Liver (tissue), 9 donors: ENCODE data around the gene MLLT10. TPM values are rescaled to one million over a fixed set of nuclear protein-coding genes. Genes with fewer than 3 reads are reported as not detected.

Experiments used
- DNase-seq: peaks from one replicate; pipeline ENCODE4 v3.0.0-alpha.2; 2017; ENCODE audit warnings: low spot score
- H3K27ac ChIP-seq, 2 donors: one replicate each; pipeline ENCODE4 v1.7.0; 2013; ENCODE audit warnings: inconsistent platforms in 2 of 2, low read length in 2 of 2, control low read depth in 1 of 2, low read depth in 1 of 2, mild to moderate bottlenecking in 1 of 2
- H3K27me3 ChIP-seq, 4 donors: one replicate each; pipeline versions ENCODE4 v1.6.1 to v1.7.0; 2013; ENCODE audit warnings: low read length in 3 of 4, inconsistent platforms in 1 of 4, mild to moderate bottlenecking in 1 of 4, moderate library complexity in 1 of 4; ENCODE audit not compliant: control insufficient read depth in 4 of 4, insufficient read depth in 4 of 4
- H3K36me3 ChIP-seq, 4 donors: one replicate each; pipeline versions ENCODE4 v1.6.1 to v1.7.0; 2013; ENCODE audit warnings: low read length in 3 of 4, mild to moderate bottlenecking in 3 of 4, low read depth in 1 of 4, moderate library complexity in 1 of 4; ENCODE audit not compliant: control insufficient read depth in 4 of 4, insufficient read depth in 3 of 4
- H3K4me1 ChIP-seq, 4 donors: one replicate each; pipeline versions ENCODE4 v1.6.1 to v1.7.0; 2013; ENCODE audit warnings: low read length in 3 of 4, mild to moderate bottlenecking in 3 of 4, moderate library complexity in 1 of 4; ENCODE audit not compliant: control insufficient read depth in 4 of 4, insufficient read depth in 4 of 4
- H3K4me3 ChIP-seq, 3 donors: one replicate each; pipeline versions ENCODE4 v1.6.1 to v1.7.0; 2013; ENCODE audit warnings: low read length in 3 of 3, control low read depth in 1 of 3, low read depth in 1 of 3, mild to moderate bottlenecking in 1 of 3
- H3K9ac ChIP-seq, 2 donors: one replicate each; pipeline ENCODE4 v1.7.0; 2013; ENCODE audit warnings: low read length in 2 of 2, mild to moderate bottlenecking in 2 of 2, moderate library complexity in 2 of 2, control low read depth in 1 of 2, low read depth in 1 of 2
- H3K9me3 ChIP-seq, 4 donors: one replicate each; pipeline versions ENCODE4 v1.6.1 to v1.7.0; 2013; ENCODE audit warnings: low read length in 3 of 4; ENCODE audit not compliant: control insufficient read depth in 4 of 4
- EGR1 ChIP-seq, 2 donors: IDR thresholded peaks; 2 replicates each; pipeline ENCODE4 v1.6.1; 2016 to 2018; ENCODE audit warnings: antibody characterized with exemption in 2 of 2, low read depth in 2 of 2
- FOXA1 ChIP-seq: IDR thresholded peaks from 2 replicates; pipeline ENCODE4 v1.6.1; 2016; ENCODE audit warnings: antibody characterized with exemption
- FOXA2 ChIP-seq: IDR thresholded peaks from 2 replicates; pipeline ENCODE4 v1.6.1; 2016; ENCODE audit warnings: antibody characterized with exemption
- GABPA ChIP-seq, 2 donors: IDR thresholded peaks in 1 of 2; conservative IDR thresholded peaks in 1 of 2; 2 replicates each; pipeline ENCODE4 v1.6.1; 2016; ENCODE audit warnings: antibody characterized with exemption in 2 of 2, mild to moderate bottlenecking in 1 of 2, moderate library complexity in 1 of 2
- HNF4A ChIP-seq, 2 donors: conservative IDR thresholded peaks; 2 replicates each; pipeline ENCODE4 v1.6.1; 2016; ENCODE audit warnings: antibody characterized with exemption in 2 of 2, mild to moderate bottlenecking in 2 of 2
- HNF4G ChIP-seq: IDR thresholded peaks from 2 replicates; pipeline ENCODE4 v1.6.1; 2016; ENCODE audit warnings: antibody characterized with exemption
- JUND ChIP-seq, 2 donors: IDR thresholded peaks; 2 replicates each; pipeline ENCODE4 v1.6.1; 2016; ENCODE audit warnings: antibody characterized with exemption in 2 of 2
- NR2F2 ChIP-seq: IDR thresholded peaks from 2 replicates; pipeline ENCODE4 v1.6.1; 2016; ENCODE audit warnings: antibody characterized with exemption
- RAD21 ChIP-seq, 2 donors: IDR thresholded peaks; 2 replicates each; pipeline ENCODE4 v1.6.1; 2016; ENCODE audit warnings: antibody characterized with exemption in 2 of 2, mild to moderate bottlenecking in 2 of 2
- RXRA ChIP-seq, 2 donors: IDR thresholded peaks; 2 replicates each; pipeline ENCODE4 v1.6.1; 2017 to 2018; ENCODE audit warnings: antibody characterized with exemption in 2 of 2, mild to moderate bottlenecking in 1 of 2
- SP1 ChIP-seq: IDR thresholded peaks from 2 replicates; pipeline ENCODE4 v1.6.1; 2018; ENCODE audit warnings: antibody characterized with exemption, mild to moderate bottlenecking
- TAF1 ChIP-seq: conservative IDR thresholded peaks from 2 replicates; pipeline ENCODE4 v1.6.1; 2016; ENCODE audit warnings: antibody characterized with exemption, mild to moderate bottlenecking
- YY1 ChIP-seq: IDR thresholded peaks from 2 replicates; pipeline ENCODE4 v1.6.1; 2016; ENCODE audit warnings: antibody characterized with exemption, mild to moderate bottlenecking
- WGBS: extraction: QIAGEN DNeasy Blood & Tissue Kit; methylation state at CpG from one replicate; pipeline ENCODE4 v1.1.7; 2013; 5-methylcytosine and 5-hydroxymethylcytosine counted together
- polyA plus RNA-seq, 2 donors: library from polyadenylated mRNA; stranded (reverse) in 1 of 2; unstranded in 1 of 2; fragments of 200-250 nt in 1 of 2; fragments of >200 nt in 1 of 2; fragmentation: Nextera tagmentation in 1 of 2; extraction: Ambion mirVana in 1 of 2; gene quantifications; one replicate each; pipeline versions ENCODE4 v1.2.1 to v1.2.3, GENCODE V29; 2013 to 2015
- total RNA-seq, 2 donors: library from RNA; depleted of rRNA; stranded (reverse); fragments of >200 nt; gene quantifications; one replicate each; pipeline ENCODE4 v1.2.3, GENCODE V29; 2014
- TF ChIP-seq, protein P1 (sequence below): IDR thresholded peaks from 2 replicates; pipeline ENCODE4 v1.6.1; 2016; ENCODE audit warnings: antibody characterized with exemption
- TF ChIP-seq, protein P2 (sequence below): fragments of 150-350 bp; IDR thresholded peaks from 2 replicates; pipeline ENCODE4 v1.5.1; 2017; ENCODE audit warnings: improper control_type of control experiment, low read depth, low read length; ENCODE audit not compliant: missing input control
- TF ChIP-seq, protein P3 (sequence below): IDR thresholded peaks from 2 replicates; pipeline ENCODE4 v1.6.1; 2016; ENCODE audit warnings: antibody characterized with exemption, mild to moderate bottlenecking
- TF ChIP-seq, protein P4 (sequence below): IDR thresholded peaks from 2 replicates; pipeline ENCODE4 v1.6.1; 2016; ENCODE audit warnings: antibody characterized with exemption
- TF ChIP-seq, protein P5 (sequence below): IDR thresholded peaks from 2 replicates; pipeline ENCODE4 v1.6.1; 2016; ENCODE audit warnings: antibody characterized with exemption
- donor health status: healthy.
- donor health status: healthy.
- donor health status: healthy.
- donor health status: healthy.
- donor health status: healthy.

The MLLT10 gene
- total and polyA plus RNA-seq, 4 donors = 11.9 to 47.4 (median 22.6) TPM

DNA sequence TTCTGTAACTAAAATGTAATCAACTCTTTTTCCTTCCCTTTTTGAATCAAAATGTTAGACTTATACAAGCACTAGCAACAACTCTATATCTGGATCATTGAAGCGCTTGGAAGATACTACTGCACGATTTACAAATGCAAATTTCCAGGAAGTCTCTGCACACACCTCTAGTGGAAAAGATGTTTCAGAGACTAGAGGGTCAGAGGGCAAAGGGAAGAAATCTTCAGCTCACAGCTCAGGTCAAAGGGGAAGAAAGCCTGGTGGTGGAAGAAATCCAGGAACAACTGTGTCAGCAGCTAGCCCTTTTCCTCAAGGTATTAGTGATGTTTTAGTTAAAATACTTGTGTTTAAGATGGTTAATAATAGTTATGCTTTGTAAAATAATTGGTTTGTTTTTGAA is 136.4 kb downstream of the MLLT10 start:
- TF ChIP-seq, protein P1, sequence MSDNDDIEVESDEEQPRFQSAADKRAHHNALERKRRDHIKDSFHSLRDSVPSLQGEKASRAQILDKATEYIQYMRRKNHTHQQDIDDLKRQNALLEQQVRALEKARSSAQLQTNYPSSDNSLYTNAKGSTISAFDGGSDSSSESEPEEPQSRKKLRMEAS = no peak
- TF ChIP-seq TAF1 (no peak), SP1 (no peak), YY1 (no peak), RXRA (IDR thresholded peaks at IDR 0.05) (no peak), FOXA2 (no peak), HNF4A (conservative IDR thresholded peaks at IDR 0.05) (no peak)
- TF ChIP-seq, protein P2, sequence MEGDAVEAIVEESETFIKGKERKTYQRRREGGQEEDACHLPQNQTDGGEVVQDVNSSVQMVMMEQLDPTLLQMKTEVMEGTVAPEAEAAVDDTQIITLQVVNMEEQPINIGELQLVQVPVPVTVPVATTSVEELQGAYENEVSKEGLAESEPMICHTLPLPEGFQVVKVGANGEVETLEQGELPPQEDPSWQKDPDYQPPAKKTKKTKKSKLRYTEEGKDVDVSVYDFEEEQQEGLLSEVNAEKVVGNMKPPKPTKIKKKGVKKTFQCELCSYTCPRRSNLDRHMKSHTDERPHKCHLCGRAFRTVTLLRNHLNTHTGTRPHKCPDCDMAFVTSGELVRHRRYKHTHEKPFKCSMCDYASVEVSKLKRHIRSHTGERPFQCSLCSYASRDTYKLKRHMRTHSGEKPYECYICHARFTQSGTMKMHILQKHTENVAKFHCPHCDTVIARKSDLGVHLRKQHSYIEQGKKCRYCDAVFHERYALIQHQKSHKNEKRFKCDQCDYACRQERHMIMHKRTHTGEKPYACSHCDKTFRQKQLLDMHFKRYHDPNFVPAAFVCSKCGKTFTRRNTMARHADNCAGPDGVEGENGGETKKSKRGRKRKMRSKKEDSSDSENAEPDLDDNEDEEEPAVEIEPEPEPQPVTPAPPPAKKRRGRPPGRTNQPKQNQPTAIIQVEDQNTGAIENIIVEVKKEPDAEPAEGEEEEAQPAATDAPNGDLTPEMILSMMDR = no peak
- TF ChIP-seq, protein P3, sequence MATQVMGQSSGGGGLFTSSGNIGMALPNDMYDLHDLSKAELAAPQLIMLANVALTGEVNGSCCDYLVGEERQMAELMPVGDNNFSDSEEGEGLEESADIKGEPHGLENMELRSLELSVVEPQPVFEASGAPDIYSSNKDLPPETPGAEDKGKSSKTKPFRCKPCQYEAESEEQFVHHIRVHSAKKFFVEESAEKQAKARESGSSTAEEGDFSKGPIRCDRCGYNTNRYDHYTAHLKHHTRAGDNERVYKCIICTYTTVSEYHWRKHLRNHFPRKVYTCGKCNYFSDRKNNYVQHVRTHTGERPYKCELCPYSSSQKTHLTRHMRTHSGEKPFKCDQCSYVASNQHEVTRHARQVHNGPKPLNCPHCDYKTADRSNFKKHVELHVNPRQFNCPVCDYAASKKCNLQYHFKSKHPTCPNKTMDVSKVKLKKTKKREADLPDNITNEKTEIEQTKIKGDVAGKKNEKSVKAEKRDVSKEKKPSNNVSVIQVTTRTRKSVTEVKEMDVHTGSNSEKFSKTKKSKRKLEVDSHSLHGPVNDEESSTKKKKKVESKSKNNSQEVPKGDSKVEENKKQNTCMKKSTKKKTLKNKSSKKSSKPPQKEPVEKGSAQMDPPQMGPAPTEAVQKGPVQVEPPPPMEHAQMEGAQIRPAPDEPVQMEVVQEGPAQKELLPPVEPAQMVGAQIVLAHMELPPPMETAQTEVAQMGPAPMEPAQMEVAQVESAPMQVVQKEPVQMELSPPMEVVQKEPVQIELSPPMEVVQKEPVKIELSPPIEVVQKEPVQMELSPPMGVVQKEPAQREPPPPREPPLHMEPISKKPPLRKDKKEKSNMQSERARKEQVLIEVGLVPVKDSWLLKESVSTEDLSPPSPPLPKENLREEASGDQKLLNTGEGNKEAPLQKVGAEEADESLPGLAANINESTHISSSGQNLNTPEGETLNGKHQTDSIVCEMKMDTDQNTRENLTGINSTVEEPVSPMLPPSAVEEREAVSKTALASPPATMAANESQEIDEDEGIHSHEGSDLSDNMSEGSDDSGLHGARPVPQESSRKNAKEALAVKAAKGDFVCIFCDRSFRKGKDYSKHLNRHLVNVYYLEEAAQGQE = no peak
- Histone ChIP-seq H3K27ac (no peak overlapping the region), H3K9ac (no peak overlapping the region), H3K9me3 (no peaks in the 10 kb centered on the region), H3K27me3 (no peaks in the 10 kb centered on the region), H3K4me3 (no peak overlapping the region), H3K4me1 (peaks cover 0 to 5% (median 2%) of the 10 kb centered on the region in 4 donors), H3K36me3 (peaks cover 0 to 5% (median under 1%) of the 10 kb centered on the region in 4 donors)
- DNase-seq = no peak
- WGBS = 75% methylated on average over 2 of the region's 2 CpGs

DNA sequence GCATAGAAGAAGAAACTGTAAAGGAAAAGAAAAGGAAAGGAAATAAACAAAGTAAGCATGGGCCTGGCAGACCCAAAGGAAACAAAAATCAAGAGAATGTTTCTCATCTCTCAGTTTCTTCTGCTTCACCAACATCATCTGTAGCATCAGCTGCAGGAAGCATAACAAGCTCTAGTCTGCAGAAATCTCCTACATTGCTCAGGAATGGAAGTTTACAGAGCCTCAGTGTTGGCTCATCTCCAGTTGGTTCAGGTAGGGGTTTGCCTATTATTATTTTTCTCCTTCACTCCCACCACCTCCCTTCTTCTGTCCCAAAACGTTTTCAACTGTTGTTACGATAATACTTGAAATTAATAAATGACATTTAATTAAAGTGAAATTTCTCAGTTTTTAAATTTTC is 139.6 kb downstream of the MLLT10 start:
- H3K27me3 ChIP-seq = no peaks in the 10 kb centered on the region
- TF ChIP-seq EGR1 (IDR thresholded peaks at IDR 0.05; ENCODE audit: low read depth in 2 of 2) (no peak), HNF4G (no peak), HNF4A (conservative IDR thresholded peaks at IDR 0.05) (no peak), YY1 (no peak), FOXA2 (no peak), FOXA1 (no peak), RXRA (IDR thresholded peaks at IDR 0.05) (no peak), RAD21 (IDR thresholded peaks at IDR 0.05) (no peak), SP1 (no peak), TAF1 (no peak), GABPA (IDR thresholded peaks at IDR 0.05 in 1 of 2, conservative IDR thresholded peaks at IDR 0.05 in 1 of 2) (no peak), NR2F2 (no peak), JUND (IDR thresholded peaks at IDR 0.05) (no peak)
- TF ChIP-seq, protein P3 = no peak
- TF ChIP-seq, protein P2 = no peak
- TF ChIP-seq, protein P4, sequence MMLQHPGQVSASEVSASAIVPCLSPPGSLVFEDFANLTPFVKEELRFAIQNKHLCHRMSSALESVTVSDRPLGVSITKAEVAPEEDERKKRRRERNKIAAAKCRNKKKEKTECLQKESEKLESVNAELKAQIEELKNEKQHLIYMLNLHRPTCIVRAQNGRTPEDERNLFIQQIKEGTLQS = no peak
- TF ChIP-seq, protein P1 = no peak
- TF ChIP-seq, protein P5, sequence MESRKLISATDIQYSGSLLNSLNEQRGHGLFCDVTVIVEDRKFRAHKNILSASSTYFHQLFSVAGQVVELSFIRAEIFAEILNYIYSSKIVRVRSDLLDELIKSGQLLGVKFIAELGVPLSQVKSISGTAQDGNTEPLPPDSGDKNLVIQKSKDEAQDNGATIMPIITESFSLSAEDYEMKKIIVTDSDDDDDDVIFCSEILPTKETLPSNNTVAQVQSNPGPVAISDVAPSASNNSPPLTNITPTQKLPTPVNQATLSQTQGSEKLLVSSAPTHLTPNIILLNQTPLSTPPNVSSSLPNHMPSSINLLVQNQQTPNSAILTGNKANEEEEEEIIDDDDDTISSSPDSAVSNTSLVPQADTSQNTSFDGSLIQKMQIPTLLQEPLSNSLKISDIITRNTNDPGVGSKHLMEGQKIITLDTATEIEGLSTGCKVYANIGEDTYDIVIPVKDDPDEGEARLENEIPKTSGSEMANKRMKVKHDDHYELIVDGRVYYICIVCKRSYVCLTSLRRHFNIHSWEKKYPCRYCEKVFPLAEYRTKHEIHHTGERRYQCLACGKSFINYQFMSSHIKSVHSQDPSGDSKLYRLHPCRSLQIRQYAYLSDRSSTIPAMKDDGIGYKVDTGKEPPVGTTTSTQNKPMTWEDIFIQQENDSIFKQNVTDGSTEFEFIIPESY = no peak
- no peaks in the 10 kb centered on the region for H3K9me3 ChIP-seq
- 83% methylated on average over 2 of the region's 2 CpGs for WGBS
- peaks cover 0 to 4% (median 0%) of the 10 kb centered on the region in 4 donors for H3K36me3 ChIP-seq
- no peak overlapping the region for H3K4me3 ChIP-seq
- no peak for DNase-seq
- no peak overlapping the region for H3K27ac ChIP-seq
- H3K9ac ChIP-seq = no peak overlapping the region
- H3K4me1 ChIP-seq = peaks cover 0 to 5% (median 0%) of the 10 kb centered on the region in 4 donors
